Measurements from ENCODE around the gene CYP24A1. TPM values are rescaled to one million over a fixed set of nuclear protein-coding genes. Genes with fewer than 3 reads are reported as not detected.

CYP24A1 gene
- total and polyA plus RNA-seq, 2 of the 13 experiments (the other 11 are each of a cell fraction or from before 2014, with no cell fraction given) = 9.4 to 32.7 TPM

DNA sequence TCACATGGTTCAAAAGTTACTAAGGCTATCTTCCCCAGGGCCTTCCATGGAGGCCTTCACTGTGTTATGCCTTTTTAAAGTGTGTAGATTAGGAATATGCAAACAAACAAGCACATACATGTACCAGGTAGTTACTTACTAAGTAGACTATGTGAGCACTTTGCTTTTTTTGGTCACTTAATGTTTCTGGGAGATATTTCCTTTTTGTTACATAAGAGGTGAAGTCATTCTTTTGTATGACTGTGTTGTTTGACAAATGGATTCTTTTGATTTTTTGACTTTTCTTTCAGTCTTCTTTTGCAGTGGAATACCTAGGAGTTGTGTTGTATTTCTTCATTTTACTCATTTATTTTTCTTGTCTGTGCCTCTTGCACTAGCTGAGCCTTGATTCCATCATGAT, 63.7 kb downstream of the CYP24A1 start (continued):
- TF ChIP-seq, protein P1, sequence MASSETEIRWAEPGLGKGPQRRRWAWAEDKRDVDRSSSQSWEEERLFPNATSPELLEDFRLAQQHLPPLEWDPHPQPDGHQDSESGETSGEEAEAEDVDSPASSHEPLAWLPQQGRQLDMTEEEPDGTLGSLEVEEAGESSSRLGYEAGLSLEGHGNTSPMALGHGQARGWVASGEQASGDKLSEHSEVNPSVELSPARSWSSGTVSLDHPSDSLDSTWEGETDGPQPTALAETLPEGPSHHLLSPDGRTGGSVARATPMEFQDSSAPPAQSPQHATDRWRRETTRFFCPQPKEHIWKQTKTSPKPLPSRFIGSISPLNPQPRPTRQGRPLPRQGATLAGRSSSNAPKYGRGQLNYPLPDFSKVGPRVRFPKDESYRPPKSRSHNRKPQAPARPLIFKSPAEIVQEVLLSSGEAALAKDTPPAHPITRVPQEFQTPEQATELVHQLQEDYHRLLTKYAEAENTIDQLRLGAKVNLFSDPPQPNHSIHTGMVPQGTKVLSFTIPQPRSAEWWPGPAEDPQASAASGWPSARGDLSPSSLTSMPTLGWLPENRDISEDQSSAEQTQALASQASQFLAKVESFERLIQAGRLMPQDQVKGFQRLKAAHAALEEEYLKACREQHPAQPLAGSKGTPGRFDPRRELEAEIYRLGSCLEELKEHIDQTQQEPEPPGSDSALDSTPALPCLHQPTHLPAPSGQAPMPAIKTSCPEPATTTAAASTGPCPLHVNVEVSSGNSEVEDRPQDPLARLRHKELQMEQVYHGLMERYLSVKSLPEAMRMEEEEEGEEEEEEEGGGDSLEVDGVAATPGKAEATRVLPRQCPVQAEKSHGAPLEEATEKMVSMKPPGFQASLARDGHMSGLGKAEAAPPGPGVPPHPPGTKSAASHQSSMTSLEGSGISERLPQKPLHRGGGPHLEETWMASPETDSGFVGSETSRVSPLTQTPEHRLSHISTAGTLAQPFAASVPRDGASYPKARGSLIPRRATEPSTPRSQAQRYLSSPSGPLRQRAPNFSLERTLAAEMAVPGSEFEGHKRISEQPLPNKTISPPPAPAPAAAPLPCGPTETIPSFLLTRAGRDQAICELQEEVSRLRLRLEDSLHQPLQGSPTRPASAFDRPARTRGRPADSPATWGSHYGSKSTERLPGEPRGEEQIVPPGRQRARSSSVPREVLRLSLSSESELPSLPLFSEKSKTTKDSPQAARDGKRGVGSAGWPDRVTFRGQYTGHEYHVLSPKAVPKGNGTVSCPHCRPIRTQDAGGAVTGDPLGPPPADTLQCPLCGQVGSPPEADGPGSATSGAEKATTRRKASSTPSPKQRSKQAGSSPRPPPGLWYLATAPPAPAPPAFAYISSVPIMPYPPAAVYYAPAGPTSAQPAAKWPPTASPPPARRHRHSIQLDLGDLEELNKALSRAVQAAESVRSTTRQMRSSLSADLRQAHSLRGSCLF (CRISPR knock-in tag; IDR thresholded peaks at IDR 0.05; ENCODE audit: borderline replicate concordance) = no peak
- TF ChIP-seq NR2C2 (CRISPR knock-in tag; IDR thresholded peaks at IDR 0.05; ENCODE audit: borderline replicate concordance) (no peak), THAP11 (CRISPR knock-in tag; IDR thresholded peaks at IDR 0.05) (0 out of 2 replicates have a peak, but pooled peaks have one; percentile 16), ZNF619 (CRISPR knock-in tag; IDR thresholded peaks at IDR 0.05) (no peak), MAFK (conservative IDR thresholded peaks at IDR 0.05 in 1 of 2, IDR thresholded peaks at IDR 0.05 in 1 of 2; ENCODE audit: low read length in 2 of 2) (no peak), SNAPC2 (CRISPR knock-in tag; IDR thresholded peaks at IDR 0.05) (no peak), BRCA1 (CRISPR knock-in tag; IDR thresholded peaks at IDR 0.05) (no peak), MBD4 (IDR thresholded peaks at IDR 0.05; ENCODE audit: borderline replicate concordance, low read length) (no peak), ZNF766 (CRISPR knock-in tag; IDR thresholded peaks at IDR 0.05; ENCODE audit: borderline replicate concordance) (no peak), ZNF143 (CRISPR knock-in tag; IDR thresholded peaks at IDR 0.05) (no peak), RBM22 (optimal IDR thresholded peaks at IDR 0.05; ENCODE audit: low read length) (no peak), ATM (IDR thresholded peaks at IDR 0.05; ENCODE audit: borderline replicate concordance) (peak; percentile 40; the same call in 1 of the 2 replicates), CREB1 (IDR thresholded peaks at IDR 0.05) (no peak), CREB1 (CRISPR knock-in tag; IDR thresholded peaks at IDR 0.05) (0 out of 2 replicates have a peak, but pooled peaks have one; percentile 20), SNRNP70 (IDR thresholded peaks at IDR 0.05; ENCODE audit: low read depth, low read length) (no peak), SAP130 (CRISPR knock-in tag; IDR thresholded peaks at IDR 0.05; ENCODE audit: low read depth) (peak; percentile 37), ZNF496 (CRISPR knock-in tag; IDR thresholded peaks at IDR 0.05; ENCODE audit: insufficient replicate concordance) (no peak)
- TF ChIP-seq, protein P2, sequence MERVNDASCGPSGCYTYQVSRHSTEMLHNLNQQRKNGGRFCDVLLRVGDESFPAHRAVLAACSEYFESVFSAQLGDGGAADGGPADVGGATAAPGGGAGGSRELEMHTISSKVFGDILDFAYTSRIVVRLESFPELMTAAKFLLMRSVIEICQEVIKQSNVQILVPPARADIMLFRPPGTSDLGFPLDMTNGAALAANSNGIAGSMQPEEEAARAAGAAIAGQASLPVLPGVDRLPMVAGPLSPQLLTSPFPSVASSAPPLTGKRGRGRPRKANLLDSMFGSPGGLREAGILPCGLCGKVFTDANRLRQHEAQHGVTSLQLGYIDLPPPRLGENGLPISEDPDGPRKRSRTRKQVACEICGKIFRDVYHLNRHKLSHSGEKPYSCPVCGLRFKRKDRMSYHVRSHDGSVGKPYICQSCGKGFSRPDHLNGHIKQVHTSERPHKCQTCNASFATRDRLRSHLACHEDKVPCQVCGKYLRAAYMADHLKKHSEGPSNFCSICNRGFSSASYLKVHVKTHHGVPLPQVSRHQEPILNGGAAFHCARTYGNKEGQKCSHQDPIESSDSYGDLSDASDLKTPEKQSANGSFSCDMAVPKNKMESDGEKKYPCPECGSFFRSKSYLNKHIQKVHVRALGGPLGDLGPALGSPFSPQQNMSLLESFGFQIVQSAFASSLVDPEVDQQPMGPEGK (CRISPR knock-in tag; IDR thresholded peaks at IDR 0.05) = no peak
- TF ChIP-seq, protein P3, sequence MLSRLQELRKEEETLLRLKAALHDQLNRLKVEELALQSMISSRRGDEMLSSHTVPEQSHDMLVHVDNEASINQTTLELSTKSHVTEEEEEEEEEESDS (CRISPR knock-in tag; IDR thresholded peaks at IDR 0.05; ENCODE audit: borderline replicate concordance) = no peak
- TF ChIP-seq, protein P4, sequence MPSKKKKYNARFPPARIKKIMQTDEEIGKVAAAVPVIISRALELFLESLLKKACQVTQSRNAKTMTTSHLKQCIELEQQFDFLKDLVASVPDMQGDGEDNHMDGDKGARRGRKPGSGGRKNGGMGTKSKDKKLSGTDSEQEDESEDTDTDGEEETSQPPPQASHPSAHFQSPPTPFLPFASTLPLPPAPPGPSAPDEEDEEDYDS (CRISPR knock-in tag; IDR thresholded peaks at IDR 0.05) = 0 out of 2 replicates have a peak, but pooled peaks have one; percentile 14
- TF ChIP-seq, protein P5, sequence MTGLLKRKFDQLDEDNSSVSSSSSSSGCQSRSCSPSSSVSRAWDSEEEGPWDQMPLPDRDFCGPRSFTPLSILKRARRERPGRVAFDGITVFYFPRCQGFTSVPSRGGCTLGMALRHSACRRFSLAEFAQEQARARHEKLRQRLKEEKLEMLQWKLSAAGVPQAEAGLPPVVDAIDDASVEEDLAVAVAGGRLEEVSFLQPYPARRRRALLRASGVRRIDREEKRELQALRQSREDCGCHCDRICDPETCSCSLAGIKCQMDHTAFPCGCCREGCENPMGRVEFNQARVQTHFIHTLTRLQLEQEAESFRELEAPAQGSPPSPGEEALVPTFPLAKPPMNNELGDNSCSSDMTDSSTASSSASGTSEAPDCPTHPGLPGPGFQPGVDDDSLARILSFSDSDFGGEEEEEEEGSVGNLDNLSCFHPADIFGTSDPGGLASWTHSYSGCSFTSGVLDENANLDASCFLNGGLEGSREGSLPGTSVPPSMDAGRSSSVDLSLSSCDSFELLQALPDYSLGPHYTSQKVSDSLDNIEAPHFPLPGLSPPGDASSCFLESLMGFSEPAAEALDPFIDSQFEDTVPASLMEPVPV (CRISPR knock-in tag; IDR thresholded peaks at IDR 0.05) = no peak
